ENCODE measurements around the gene JUNB. TPM values are rescaled to one million over a fixed set of nuclear protein-coding genes. Genes with fewer than 3 reads are reported as not detected.

The JUNB gene
- total and polyA plus RNA-seq, 4 donors, result 111 to 689 (median 163) TPM

DNA sequence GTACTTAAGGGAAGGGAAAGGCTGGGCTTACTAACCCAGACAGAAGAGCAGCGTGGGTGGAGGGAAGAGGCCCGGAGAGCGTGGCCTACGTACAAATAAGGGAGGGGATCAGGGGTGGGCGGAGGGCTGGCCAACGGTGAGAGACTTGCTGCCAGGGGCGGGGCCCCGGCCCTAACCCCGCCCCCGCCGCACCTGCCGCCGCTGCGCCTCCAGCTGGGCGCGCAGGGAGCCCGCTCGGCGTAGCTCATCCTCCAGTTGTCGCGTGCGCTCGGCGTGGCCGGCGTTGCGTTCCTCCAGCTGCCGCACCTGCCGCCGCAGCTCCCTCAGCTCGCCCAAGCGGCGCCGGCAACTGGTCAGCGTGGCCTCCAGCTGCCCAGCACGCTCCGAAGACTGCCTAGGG is 21.6 kb upstream of the JUNB start:
- Histone ChIP-seq H3K4me3 (no peak overlapping the region), H3K9me3 (ENCODE audit: control insufficient read depth in 4 of 4, insufficient read depth in 3 of 4, low read length in 3 of 4) (no peaks in the 10 kb centered on the region), H3K27me3 (ENCODE audit: control insufficient read depth in 3 of 3, insufficient read depth in 3 of 3, low read length in 2 of 3) (no peaks in the 10 kb centered on the region), H3K36me3 (ENCODE audit: control insufficient read depth in 4 of 4, insufficient read depth in 4 of 4, low read length in 4 of 4) (peaks cover 0 to 38% (median 1%) of the 10 kb centered on the region in 4 donors), H3K9ac (ENCODE audit: insufficient read depth in 1 of 2, low read length in 2 of 2) (no peak overlapping the region), H3K4me1 (ENCODE audit: control insufficient read depth in 5 of 5, insufficient read depth in 5 of 5, low read length in 5 of 5) (peaks cover 0 to 7% (median 0%) of the 10 kb centered on the region in 5 donors), H3K27ac (ENCODE audit: low read depth in 1 of 2, low read length in 1 of 2) (peak overlapping the region in 1 of 2 donors; percentile 9)
- DNase-seq (peak; percentile 8 to 56 (median 45)), ATAC-seq (ENCODE audit: insufficient read depth, low FRiP score) (peak; percentile 54)
- 65 to 67% methylated on average over 35 to 37 of the region's 37 CpGs for WGBS, 2 donors
- no peak for TF ChIP-seq CTCF (IDR thresholded peaks at IDR 0.05; ENCODE audit: control extremely low read depth, extremely low read depth)

GRCh38 chr19:12770922-12771321 is 20.4 kb upstream of the JUNB start:
- TF ChIP-seq CTCF (IDR thresholded peaks at IDR 0.05; ENCODE audit: control extremely low read depth, extremely low read depth), result no peak
- Histone ChIP-seq H3K9me3 (ENCODE audit: control insufficient read depth in 4 of 4, insufficient read depth in 3 of 4, low read length in 3 of 4) (no peaks in the 10 kb centered on the region), H3K27ac (ENCODE audit: low read depth in 1 of 2, low read length in 1 of 2) (no peak overlapping the region), H3K4me1 (ENCODE audit: control insufficient read depth in 5 of 5, insufficient read depth in 5 of 5, low read length in 5 of 5) (peaks cover 0 to 10% (median 4%) of the 10 kb centered on the region in 5 donors), H3K9ac (ENCODE audit: insufficient read depth in 1 of 2, low read length in 2 of 2) (no peak overlapping the region), H3K27me3 (ENCODE audit: control insufficient read depth in 3 of 3, insufficient read depth in 3 of 3, low read length in 2 of 3) (no peaks in the 10 kb centered on the region), H3K36me3 (ENCODE audit: control insufficient read depth in 4 of 4, insufficient read depth in 4 of 4, low read length in 4 of 4) (peaks cover 0 to 28% (median 1%) of the 10 kb centered on the region in 4 donors), H3K4me3 (no peak overlapping the region)
- ATAC-seq (ENCODE audit: insufficient read depth, low FRiP score), result no peak
- WGBS, 2 donors, result 97 to 99% methylated on average over 13 of the region's 13 CpGs
- DNase-seq, result no peak

DNA sequence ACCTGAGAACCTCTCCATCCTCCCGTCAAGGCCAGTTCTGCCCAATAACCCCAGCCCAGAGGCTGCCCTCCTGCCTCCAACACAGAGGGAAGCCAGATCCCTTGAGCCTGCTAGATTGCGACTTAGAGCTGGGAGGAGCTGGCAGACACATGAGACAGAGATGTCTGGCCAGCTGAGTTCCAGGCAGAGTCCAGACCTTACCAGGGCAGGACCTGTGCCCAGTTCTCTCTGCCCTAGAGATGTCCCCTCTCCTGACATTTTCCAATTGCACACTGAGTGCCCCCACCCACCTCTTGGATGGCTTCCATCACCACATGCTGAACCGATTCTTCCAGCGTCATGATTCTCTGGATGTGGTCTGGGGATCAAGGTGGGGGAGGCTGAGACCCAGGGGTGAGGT is 19.0 kb upstream of the JUNB start:
- H3K4me1 ChIP-seq (ENCODE audit: control insufficient read depth in 5 of 5, insufficient read depth in 5 of 5, low read length in 5 of 5), result peaks cover 0 to 10% (median 4%) of the 10 kb centered on the region in 5 donors
- no peaks in the 10 kb centered on the region for H3K27me3 ChIP-seq (ENCODE audit: control insufficient read depth in 3 of 3, insufficient read depth in 3 of 3, low read length in 2 of 3)
- WGBS, 2 donors, result 85 to 88% methylated on average over 4 of the region's 4 CpGs
- H3K9me3 ChIP-seq (ENCODE audit: control insufficient read depth in 4 of 4, insufficient read depth in 3 of 4, low read length in 3 of 4), result no peaks in the 10 kb centered on the region
- H3K4me3 ChIP-seq, result no peak overlapping the region
- no peak overlapping the region for H3K9ac ChIP-seq (ENCODE audit: insufficient read depth in 1 of 2, low read length in 2 of 2)
- TF ChIP-seq CTCF (IDR thresholded peaks at IDR 0.05; ENCODE audit: control extremely low read depth, extremely low read depth), result no peak
- peak overlapping the region in 1 of 2 donors; percentile 76 for H3K27ac ChIP-seq (ENCODE audit: low read depth in 1 of 2, low read length in 1 of 2)
- ATAC-seq (ENCODE audit: insufficient read depth, low FRiP score) (no peak), DNase-seq (no peak)
- H3K36me3 ChIP-seq (ENCODE audit: control insufficient read depth in 4 of 4, insufficient read depth in 4 of 4, low read length in 4 of 4), result peaks cover 0 to 19% (median 1%) of the 10 kb centered on the region in 4 donors

- Histone ChIP-seq H3K4me3 (no peak overlapping the region), H3K27me3 (ENCODE audit: control insufficient read depth in 3 of 3, insufficient read depth in 3 of 3, low read length in 2 of 3) (no peaks in the 10 kb centered on the region), H3K27ac (ENCODE audit: low read depth in 1 of 2, low read length in 1 of 2) (peak overlapping the region in 1 of 2 donors; percentile 87), H3K9ac (ENCODE audit: insufficient read depth in 1 of 2, low read length in 2 of 2) (no peak overlapping the region), H3K4me1 (ENCODE audit: control insufficient read depth in 5 of 5, insufficient read depth in 5 of 5, low read length in 5 of 5) (peaks cover 0 to 18% (median 4%) of the 10 kb centered on the region in 5 donors), H3K36me3 (ENCODE audit: control insufficient read depth in 4 of 4, insufficient read depth in 4 of 4, low read length in 4 of 4) (peaks cover 0 to 12% (median 1%) of the 10 kb centered on the region in 4 donors), H3K9me3 (ENCODE audit: control insufficient read depth in 4 of 4, insufficient read depth in 3 of 4, low read length in 3 of 4) (no peaks in the 10 kb centered on the region)
- DNase-seq (no peak), ATAC-seq (ENCODE audit: insufficient read depth, low FRiP score) (no peak)
- TF ChIP-seq CTCF (IDR thresholded peaks at IDR 0.05; ENCODE audit: control extremely low read depth, extremely low read depth), result no peak
- WGBS, 2 donors, result 92 to 93% methylated on average over 2 of the region's 2 CpGs
Measured at GRCh38 chr19:12773571-12773970, 17.7 kb upstream of the JUNB start.
